GM19467 (cell line): ENCODE data around the gene FRMD6.
"Not testable (repeated sequence)": the region's sequence is repeated elsewhere in the genome, so short reads cannot be mapped to it uniquely, and the experiment has no call there.

Experiments
- ATAC-seq: cut with Tn5 transposase; IDR thresholded peaks from one replicate; pipeline ENCODE4 v1.9.1; 2021; ENCODE audit warnings: mild to moderate bottlenecking, moderate library complexity; ENCODE audit not compliant: unreplicated experiment

Gene FRMD6

GRCh38 chr14:51766586-51766985, 114.9 kb downstream of the FRMD6 start:
- ATAC-seq, result not testable (repeated sequence)

GRCh38 chr14:51769261-51769660, 117.6 kb downstream of the FRMD6 start:
- ATAC-seq, result not testable (repeated sequence)

DNA sequence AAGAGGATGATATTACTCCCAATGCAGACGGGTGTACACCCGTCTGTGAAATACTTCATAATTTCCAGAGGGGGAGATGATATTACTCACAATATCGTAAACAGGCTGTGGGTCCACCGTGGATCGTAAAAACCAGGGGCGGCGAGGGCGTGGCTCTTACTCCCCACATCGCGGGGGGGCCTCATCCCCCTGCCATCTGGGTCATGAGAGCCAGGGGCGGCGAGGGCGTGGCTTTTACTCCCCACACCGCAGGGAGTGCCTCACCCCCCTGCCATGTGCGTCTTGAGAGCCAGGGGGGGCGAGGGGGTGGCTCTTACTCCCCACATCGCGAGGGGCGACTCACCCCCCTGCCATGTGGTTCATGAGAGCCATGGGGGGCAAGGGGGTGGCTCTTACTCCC, 122.5 kb downstream of the FRMD6 start:
- no peak for ATAC-seq

DNA sequence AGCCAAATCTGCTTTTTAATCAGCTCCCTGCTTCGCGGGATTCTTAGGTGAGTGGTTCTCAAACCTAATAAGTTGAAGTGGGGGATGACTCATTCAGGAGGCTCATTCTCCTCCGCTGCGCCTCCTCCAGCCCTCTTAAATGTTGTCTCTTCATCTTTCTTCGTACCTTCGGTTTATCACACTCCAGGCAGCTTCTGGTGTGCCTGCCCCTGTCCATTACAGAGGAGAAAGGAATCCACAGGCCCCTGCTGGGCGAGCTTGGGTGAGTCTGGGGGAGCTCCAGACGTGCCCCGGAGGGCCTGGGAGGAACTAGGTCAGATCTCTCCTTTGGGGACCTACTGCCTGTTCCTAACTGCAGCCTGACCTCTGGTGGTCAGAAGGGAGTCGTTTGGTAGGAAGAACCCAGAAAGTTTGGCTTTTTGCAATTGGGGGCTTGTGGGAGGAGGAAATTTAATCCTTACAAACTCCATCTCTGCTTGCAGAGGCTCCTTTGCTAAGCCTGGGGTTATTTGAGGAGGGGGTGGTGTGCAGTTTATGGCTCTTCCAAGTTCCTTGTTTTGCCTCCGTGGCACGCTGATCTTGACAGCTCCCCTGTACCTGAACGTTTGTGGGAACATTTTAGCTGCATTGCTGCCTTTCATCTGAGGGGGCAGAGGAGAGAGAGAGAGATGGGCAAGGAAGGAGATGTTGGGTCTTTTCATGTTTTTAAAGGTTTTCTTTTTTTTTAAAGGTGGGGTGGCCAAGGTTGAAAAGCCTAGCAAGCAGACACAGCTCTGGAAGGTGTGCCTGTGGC, 124.6 kb downstream of the FRMD6 start:
- no peak for ATAC-seq

GRCh38 chr14:51780006-51780692, 128.4 kb downstream of the FRMD6 start:
- no peak for ATAC-seq
